OCI-LY3 (cell line): ENCODE data around the gene HS3ST3A1.

Source experiments
- EZH2phosphoT487 ChIP-seq: fragments of 200-600 bp; shearing (Covaris generic); IDR thresholded peaks from 2 replicates; pipeline ENCODE4 v1.6.1; 2018; ENCODE audit warnings: antibody characterized with exemption, mixed run types, low read depth
- TF ChIP-seq, protein P1 (sequence below): fragments of 200-600, 300-600 bp; sonication (generic); IDR thresholded peaks from 2 replicates; pipeline ENCODE4 v1.5.1; 2014; ENCODE audit warnings: antibody characterized with exemption, low read length, low read depth

DNA sequence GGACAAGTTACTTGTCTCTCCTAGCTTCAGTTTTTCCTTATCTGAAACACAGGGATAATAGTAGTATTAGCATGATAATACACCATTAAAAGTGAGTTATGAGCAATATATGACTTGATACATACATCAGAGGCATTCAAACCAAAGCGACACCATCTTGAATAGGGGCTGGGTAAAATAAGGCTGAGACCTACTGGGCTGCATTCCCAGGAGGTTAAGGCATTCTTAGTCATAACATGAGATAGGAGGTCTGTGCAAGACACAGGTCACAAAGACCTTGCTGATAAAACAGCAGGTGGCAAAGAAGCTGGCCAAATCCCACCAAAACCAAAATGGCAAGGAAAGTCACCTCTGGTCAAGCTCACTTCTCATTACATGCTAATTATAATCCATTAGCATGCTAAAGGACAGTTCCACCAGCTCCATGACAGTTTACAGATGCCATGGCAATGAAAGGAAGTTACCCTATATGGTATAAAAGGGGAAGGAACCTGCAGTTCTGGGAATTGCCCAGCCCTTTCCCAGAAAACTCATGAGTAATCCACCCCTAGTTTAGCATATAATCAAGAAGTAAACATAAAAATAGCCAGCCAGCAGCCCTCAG, 37.2 kb upstream of the HS3ST3A1 start:
- TF ChIP-seq, protein P1, sequence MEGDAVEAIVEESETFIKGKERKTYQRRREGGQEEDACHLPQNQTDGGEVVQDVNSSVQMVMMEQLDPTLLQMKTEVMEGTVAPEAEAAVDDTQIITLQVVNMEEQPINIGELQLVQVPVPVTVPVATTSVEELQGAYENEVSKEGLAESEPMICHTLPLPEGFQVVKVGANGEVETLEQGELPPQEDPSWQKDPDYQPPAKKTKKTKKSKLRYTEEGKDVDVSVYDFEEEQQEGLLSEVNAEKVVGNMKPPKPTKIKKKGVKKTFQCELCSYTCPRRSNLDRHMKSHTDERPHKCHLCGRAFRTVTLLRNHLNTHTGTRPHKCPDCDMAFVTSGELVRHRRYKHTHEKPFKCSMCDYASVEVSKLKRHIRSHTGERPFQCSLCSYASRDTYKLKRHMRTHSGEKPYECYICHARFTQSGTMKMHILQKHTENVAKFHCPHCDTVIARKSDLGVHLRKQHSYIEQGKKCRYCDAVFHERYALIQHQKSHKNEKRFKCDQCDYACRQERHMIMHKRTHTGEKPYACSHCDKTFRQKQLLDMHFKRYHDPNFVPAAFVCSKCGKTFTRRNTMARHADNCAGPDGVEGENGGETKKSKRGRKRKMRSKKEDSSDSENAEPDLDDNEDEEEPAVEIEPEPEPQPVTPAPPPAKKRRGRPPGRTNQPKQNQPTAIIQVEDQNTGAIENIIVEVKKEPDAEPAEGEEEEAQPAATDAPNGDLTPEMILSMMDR: no peak
- no peak for TF ChIP-seq EZH2phosphoT487
